HFFc6 (cell line): ENCODE data around the gene ALK. TPM values are rescaled to one million over a fixed set of nuclear protein-coding genes. Genes with fewer than 3 reads are reported as not detected.

Experiments
- DNase-seq: peaks from one replicate; pipeline ENCODE4 v3.0.0-alpha.2; 2018
- H3K27ac Mint-ChIP-seq: 2 replicates; pipeline ENCODE4 v1.8.0; 2020; ENCODE audit warnings: mild to moderate bottlenecking, mixed read lengths
- H3K27me3 Mint-ChIP-seq: 2 replicates; pipeline ENCODE4 v1.8.0; 2021; ENCODE audit warnings: mild to moderate bottlenecking, moderate library complexity, mixed read lengths; ENCODE audit not compliant: insufficient read depth
- H3K36me3 Mint-ChIP-seq: 2 replicates; pipeline ENCODE4 v1.8.0; 2021; ENCODE audit warnings: low read depth, mixed read lengths
- H3K4me1 Mint-ChIP-seq: 2 replicates; pipeline ENCODE4 v1.8.0; 2020; ENCODE audit warnings: low read depth, mixed read lengths
- H3K4me3 Mint-ChIP-seq: 2 replicates; pipeline ENCODE4 v1.8.0; 2020; ENCODE audit warnings: mild to moderate bottlenecking, moderate library complexity, mixed read lengths
- H3K9me3 Mint-ChIP-seq: 2 replicates; pipeline ENCODE4 v1.8.0; 2020; ENCODE audit warnings: mild to moderate bottlenecking, mixed read lengths
- total RNA-seq, 6 experiments: library from RNA; stranded (reverse); fragmentation: NEBNext Ultra II Directional; extraction: Animal tissue kit (Norgen Biotek cat#: 25700); gene quantifications; 2 replicates in 1 of 6; 3 replicates in 5 of 6; pipeline ENCODE4 v1.2.3, GENCODE V29; 2021
- TF ChIP-seq, protein P1 (sequence below): fragments of 200-600 bp; sonication (generic); IDR thresholded peaks from 2 replicates; pipeline ENCODE4 v1.5.0; 2021; ENCODE audit warnings: antibody characterized with exemption, mild to moderate bottlenecking

ALK gene
- total RNA-seq, 6 experiments from 2014 or later: not detected

DNA sequence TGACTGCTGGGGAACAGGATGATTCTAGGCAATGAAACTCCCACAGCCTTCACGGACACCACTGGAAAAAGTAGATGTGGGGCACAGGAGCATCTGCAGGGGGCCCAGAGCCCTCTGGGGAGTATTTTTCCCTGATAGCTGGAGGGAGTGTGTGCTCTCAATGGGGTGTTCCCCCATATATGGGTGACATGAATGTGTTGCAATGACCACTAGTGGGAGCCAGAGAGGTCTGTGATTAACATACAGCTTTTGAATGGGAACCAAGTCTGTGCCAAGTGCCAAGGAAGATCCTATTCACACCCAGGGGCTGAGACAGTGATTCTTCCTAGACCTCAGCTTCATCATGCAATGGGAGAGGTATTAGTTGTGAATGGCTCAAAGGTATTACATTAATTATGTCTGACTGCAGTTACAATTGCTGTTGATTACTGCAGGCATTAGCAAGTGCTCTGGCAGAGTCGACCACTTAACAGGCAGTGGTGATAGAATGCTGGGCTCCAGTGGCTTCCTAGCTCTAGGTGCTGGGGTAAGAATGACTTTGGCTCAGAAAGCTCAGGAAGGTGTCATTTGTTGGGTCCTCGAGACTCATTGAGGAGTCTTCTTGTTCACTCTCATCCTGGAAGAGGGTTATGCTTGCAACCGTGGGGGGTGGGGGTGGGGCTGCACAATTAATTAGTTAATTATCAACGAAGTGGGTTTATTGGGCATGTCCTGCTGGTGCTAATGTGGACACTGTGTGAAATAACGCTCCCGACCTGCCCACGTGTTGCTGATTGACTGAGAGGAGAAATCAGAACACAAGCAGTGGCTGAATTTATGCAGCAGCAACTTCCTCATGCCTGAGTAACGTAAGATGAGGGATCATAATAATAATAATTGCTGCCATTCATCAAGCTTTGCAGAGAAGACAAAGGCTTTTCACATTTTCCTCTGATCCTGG lies 612.0 kb downstream of the ALK start:
- Mint-ChIP-seq H3K9me3 (no peaks in the 10 kb centered on the region), H3K27me3 (peaks cover 14% of the 10 kb centered on the region), H3K27ac (no peak overlapping the region), H3K4me1 (no peaks in the 10 kb centered on the region), H3K36me3 (no peaks in the 10 kb centered on the region), H3K4me3 (no peak overlapping the region)
- peak; percentile 66 for DNase-seq
- TF ChIP-seq, protein P1, sequence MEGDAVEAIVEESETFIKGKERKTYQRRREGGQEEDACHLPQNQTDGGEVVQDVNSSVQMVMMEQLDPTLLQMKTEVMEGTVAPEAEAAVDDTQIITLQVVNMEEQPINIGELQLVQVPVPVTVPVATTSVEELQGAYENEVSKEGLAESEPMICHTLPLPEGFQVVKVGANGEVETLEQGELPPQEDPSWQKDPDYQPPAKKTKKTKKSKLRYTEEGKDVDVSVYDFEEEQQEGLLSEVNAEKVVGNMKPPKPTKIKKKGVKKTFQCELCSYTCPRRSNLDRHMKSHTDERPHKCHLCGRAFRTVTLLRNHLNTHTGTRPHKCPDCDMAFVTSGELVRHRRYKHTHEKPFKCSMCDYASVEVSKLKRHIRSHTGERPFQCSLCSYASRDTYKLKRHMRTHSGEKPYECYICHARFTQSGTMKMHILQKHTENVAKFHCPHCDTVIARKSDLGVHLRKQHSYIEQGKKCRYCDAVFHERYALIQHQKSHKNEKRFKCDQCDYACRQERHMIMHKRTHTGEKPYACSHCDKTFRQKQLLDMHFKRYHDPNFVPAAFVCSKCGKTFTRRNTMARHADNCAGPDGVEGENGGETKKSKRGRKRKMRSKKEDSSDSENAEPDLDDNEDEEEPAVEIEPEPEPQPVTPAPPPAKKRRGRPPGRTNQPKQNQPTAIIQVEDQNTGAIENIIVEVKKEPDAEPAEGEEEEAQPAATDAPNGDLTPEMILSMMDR: peak; percentile 91

DNA sequence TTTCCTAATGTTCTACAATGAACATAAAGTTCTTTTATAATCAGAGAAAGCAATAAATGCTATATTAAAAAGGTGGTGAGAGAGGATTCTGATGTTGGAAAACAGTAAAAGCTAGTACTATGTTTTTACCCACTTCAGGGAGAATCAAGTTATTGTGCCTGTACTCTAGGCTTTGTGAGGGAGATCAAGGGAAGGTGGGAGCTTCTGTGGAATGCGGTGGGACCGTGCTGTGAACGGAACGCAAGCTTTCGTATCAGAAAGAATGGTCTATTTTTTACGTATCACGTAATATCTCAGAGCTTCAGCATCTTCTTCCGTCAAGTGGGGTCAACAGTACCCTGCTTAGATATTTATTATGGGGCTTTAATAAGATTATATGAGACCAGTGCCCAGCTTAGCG lies 613.0 kb downstream of the ALK start:
- Mint-ChIP-seq H3K27me3 (peaks cover 14% of the 10 kb centered on the region), H3K27ac (no peak overlapping the region), H3K4me1 (no peaks in the 10 kb centered on the region), H3K4me3 (no peak overlapping the region), H3K9me3 (no peaks in the 10 kb centered on the region), H3K36me3 (no peaks in the 10 kb centered on the region)
- no peak for DNase-seq
- TF ChIP-seq, protein P1: no peak

DNA sequence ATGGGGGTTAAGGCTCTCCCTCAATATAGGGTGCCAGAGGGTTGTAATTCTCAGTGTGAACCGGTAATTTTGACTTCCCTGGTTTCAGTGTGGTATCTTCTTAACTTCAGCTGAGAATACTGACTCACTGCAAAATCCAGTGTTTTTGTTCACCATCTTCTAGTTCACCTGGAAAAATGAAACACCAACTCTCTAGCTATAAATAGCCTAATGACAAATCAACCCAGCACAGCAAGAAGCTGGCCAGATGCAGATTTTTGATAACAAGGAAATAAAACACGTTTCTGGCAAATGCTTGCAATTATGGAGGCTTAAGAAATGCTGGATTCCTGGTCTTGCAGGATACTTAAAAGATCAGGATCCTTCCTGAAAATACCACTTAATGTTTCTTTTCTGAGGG lies 613.9 kb downstream of the ALK start:
- Mint-ChIP-seq H3K27me3 (peaks cover 11% of the 10 kb centered on the region), H3K36me3 (no peaks in the 10 kb centered on the region), H3K4me3 (no peak overlapping the region), H3K9me3 (no peaks in the 10 kb centered on the region), H3K27ac (no peak overlapping the region), H3K4me1 (no peaks in the 10 kb centered on the region)
- TF ChIP-seq, protein P1: no peak
- DNase-seq: no peak

DNA sequence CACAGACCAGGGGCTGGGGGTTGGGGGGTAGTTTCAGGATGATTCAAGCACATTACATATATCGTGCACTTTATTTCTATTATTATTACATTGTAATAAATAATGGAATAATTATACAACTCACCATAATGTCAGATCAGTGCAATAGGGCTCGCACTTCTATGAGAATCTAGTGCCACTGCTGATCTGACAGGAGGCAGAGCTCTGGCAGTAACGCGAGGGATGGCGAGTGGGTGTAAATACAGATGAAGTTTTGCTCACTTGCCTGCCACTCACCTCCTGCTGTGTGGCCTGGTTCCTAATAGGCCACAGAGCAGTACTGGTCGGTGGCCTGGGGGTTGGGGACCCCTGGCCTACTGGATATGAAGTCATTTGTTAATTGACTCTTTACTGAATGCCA lies 615.6 kb downstream of the ALK start:
- Mint-ChIP-seq H3K4me3 (no peak overlapping the region), H3K27ac (no peak overlapping the region), H3K4me1 (no peaks in the 10 kb centered on the region), H3K9me3 (no peaks in the 10 kb centered on the region), H3K27me3 (peaks cover 3% of the 10 kb centered on the region; the same call in 1 of the 2 replicates), H3K36me3 (no peaks in the 10 kb centered on the region)
- TF ChIP-seq, protein P1: no peak
- DNase-seq: no peak

DNA sequence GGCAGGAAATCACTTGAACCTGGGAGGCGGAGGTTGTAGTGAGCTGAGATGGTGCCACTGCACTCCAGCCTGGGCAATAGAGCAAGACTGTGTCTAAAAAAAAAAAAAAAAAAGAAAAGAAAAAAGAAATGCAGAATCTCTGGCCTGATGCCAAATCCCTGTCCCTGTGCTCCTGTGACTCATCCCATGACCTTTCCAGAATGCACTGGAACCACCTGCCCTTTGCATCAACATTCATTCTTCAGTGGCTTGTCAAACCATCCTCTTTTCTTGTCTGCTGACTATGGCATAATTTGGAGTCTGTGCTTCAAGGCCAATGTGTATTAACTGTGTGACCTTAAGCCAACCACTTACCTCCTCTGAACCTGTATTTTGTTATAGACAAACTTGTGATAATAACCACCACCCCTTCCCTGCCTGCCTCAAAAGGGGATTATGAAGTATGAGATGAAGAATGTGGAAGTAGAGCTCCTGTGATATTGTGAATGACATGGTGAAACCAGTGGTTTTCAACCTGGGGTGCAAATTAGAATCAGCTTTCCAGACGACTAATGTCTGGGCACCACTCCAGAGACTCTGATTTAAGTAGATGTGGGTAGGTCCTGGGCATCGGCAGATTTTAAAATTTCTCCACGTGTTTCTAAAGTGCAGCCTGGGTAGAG lies 616.9 kb downstream of the ALK start:
- peaks cover 4% of the 10 kb centered on the region for H3K27me3 Mint-ChIP-seq
- H3K27ac Mint-ChIP-seq: no peak overlapping the region
- no peaks in the 10 kb centered on the region for H3K36me3 Mint-ChIP-seq
- TF ChIP-seq, protein P1: no peak
- no peak for DNase-seq
- H3K4me1 Mint-ChIP-seq: no peaks in the 10 kb centered on the region
- H3K9me3 Mint-ChIP-seq: no peaks in the 10 kb centered on the region
- no peak overlapping the region for H3K4me3 Mint-ChIP-seq
